OCI-LY1 (cell line): ENCODE data around the gene ANTXR1.

ENCODE experiments used
- H2AFZ ChIP-seq: fragments of 200-600 bp; sonication (generic), shearing (Covaris generic); 2 replicates; pipeline ENCODE4 v1.6.0; 2014; ENCODE audit warnings: antibody characterized with exemption, mild to moderate bottlenecking, low read length
- H3F3A ChIP-seq: fragments of 200-600 bp; sonication (generic), shearing (Covaris generic); 2 replicates; pipeline ENCODE4 v1.6.0; 2014; ENCODE audit warnings: mild to moderate bottlenecking, antibody characterized with exemption, low read length, moderate library complexity; ENCODE audit not compliant: insufficient read depth
- H3K27ac ChIP-seq: fragments of 200-600 bp; sonication (generic); 2 replicates; pipeline ENCODE4 v1.5.1; 2014; ENCODE audit warnings: low read length, mixed run types, mild to moderate bottlenecking, low read depth; ENCODE audit not compliant: poor library complexity, severe bottlenecking
- H3K27me3 ChIP-seq: fragments of 200-600 bp; sonication (generic); 2 replicates; pipeline ENCODE4 v1.6.0; 2014; ENCODE audit warnings: antibody characterized with exemption, mild to moderate bottlenecking, low read length, moderate library complexity; ENCODE audit not compliant: insufficient read depth
- H3K36me3 ChIP-seq: fragments of 200-600 bp; sonication (generic); 2 replicates; pipeline ENCODE4 v1.6.1; 2014; ENCODE audit warnings: mild to moderate bottlenecking, antibody characterized with exemption, low read length, moderate library complexity, mixed read lengths; ENCODE audit not compliant: insufficient read depth
- H3K4me1 ChIP-seq: fragments of 200-600 bp; sonication (generic); 2 replicates; pipeline ENCODE4 v1.5.1; 2014; ENCODE audit warnings: mild to moderate bottlenecking, low read length, moderate library complexity; ENCODE audit not compliant: insufficient read depth, severe bottlenecking
- H3K4me2 ChIP-seq: fragments of 200-600 bp; sonication (generic), shearing (Covaris generic); 2 replicates; pipeline ENCODE4 v1.6.1; 2014; ENCODE audit warnings: low read length
- H3K4me3 ChIP-seq: fragments of 200-600 bp; sonication (generic); 2 replicates; pipeline ENCODE4 v1.5.1; 2014; ENCODE audit warnings: low read length, low read depth, mild to moderate bottlenecking, mixed read lengths; ENCODE audit not compliant: poor library complexity, severe bottlenecking
- H3K79me2 ChIP-seq: fragments of 200-600 bp; shearing (Covaris generic); 2 replicates; pipeline ENCODE4 v1.6.1; 2016; ENCODE audit warnings: mixed run types, low read length, mixed read lengths; ENCODE audit not compliant: insufficient read depth
- H3K9ac ChIP-seq: fragments of 200-600 bp; sonication (generic), shearing (Covaris generic); 2 replicates; pipeline ENCODE4 v1.6.1; 2014; ENCODE audit warnings: mild to moderate bottlenecking, low read length, mixed read lengths
- H3K9me2 ChIP-seq: fragments of 200-600 bp; sonication (generic), shearing (Covaris generic); 2 replicates; pipeline ENCODE4 v1.6.1; 2014; ENCODE audit warnings: low read depth, mild to moderate bottlenecking, low read length, mixed read lengths
- H3K9me3 ChIP-seq: fragments of 200-600 bp; shearing (Covaris generic); 2 replicates; pipeline ENCODE4 v1.6.1; 2014; ENCODE audit warnings: low read length, mixed read lengths
- H4K20me1 ChIP-seq: fragments of 200-600 bp; sonication (generic), shearing (Covaris generic); 2 replicates; pipeline ENCODE4 v1.6.0; 2016; ENCODE audit warnings: mild to moderate bottlenecking, low read length; ENCODE audit not compliant: insufficient read depth
- CTCF ChIP-seq: fragments of 200-600 bp; sonication (generic), shearing (Covaris generic); IDR thresholded peaks from 2 replicates; pipeline ENCODE4 v1.5.1; 2017; ENCODE audit warnings: mild to moderate bottlenecking, antibody characterized with exemption, low read length, moderate library complexity, mixed read lengths
- EZH2 ChIP-seq: fragments of 200-600 bp; sonication (generic), shearing (Covaris generic); IDR thresholded peaks from 2 replicates; pipeline ENCODE4 v1.8.0; 2017; ENCODE audit warnings: borderline replicate concordance, mixed run types, mild to moderate bottlenecking, antibody characterized with exemption, low read length, moderate library complexity, mixed read lengths

Gene ANTXR1

GRCh38 chr2:68995916-68996315 lies 17.1 kb upstream of the ANTXR1 start:
- Histone ChIP-seq H3K27ac (no peak overlapping the region), H3K4me1 (no peaks in the 10 kb centered on the region), H3F3A (no peaks in the 10 kb centered on the region), H3K36me3 (no peaks in the 10 kb centered on the region), H3K9me3 (no peaks in the 10 kb centered on the region), H3K79me2 (no peaks in the 10 kb centered on the region), H2AFZ (no peak overlapping the region), H3K9me2 (no peaks in the 10 kb centered on the region), H3K4me2 (no peak overlapping the region), H3K27me3 (no peaks in the 10 kb centered on the region), H4K20me1 (no peaks in the 10 kb centered on the region), H3K4me3 (no peak overlapping the region), H3K9ac (no peak overlapping the region)
- TF ChIP-seq EZH2 = no peak
- no peak for TF ChIP-seq CTCF

- Histone ChIP-seq H3K9me3 (no peaks in the 10 kb centered on the region), H3K4me3 (no peak overlapping the region), H3K36me3 (no peaks in the 10 kb centered on the region), H4K20me1 (no peaks in the 10 kb centered on the region), H3K9ac (no peak overlapping the region), H3K27ac (no peak overlapping the region), H3K9me2 (no peaks in the 10 kb centered on the region), H3K27me3 (no peaks in the 10 kb centered on the region), H3K79me2 (no peaks in the 10 kb centered on the region), H3K4me1 (no peaks in the 10 kb centered on the region), H3F3A (no peaks in the 10 kb centered on the region), H3K4me2 (no peak overlapping the region), H2AFZ (no peak overlapping the region)
- no peak for TF ChIP-seq EZH2
- no peak for TF ChIP-seq CTCF
These were observed 15.6 kb upstream of the ANTXR1 start for GRCh38 chr2:68997401-68997800.

GRCh38 chr2:69001879-69002278 lies 11.1 kb upstream of the ANTXR1 start:
- H3K9me2 ChIP-seq = no peaks in the 10 kb centered on the region
- no peaks in the 10 kb centered on the region for H3F3A ChIP-seq
- no peak overlapping the region for H3K4me3 ChIP-seq
- no peaks in the 10 kb centered on the region for H3K9me3 ChIP-seq
- H3K4me2 ChIP-seq = no peak overlapping the region
- no peaks in the 10 kb centered on the region for H4K20me1 ChIP-seq
- TF ChIP-seq CTCF = no peak
- no peak for TF ChIP-seq EZH2
- H3K36me3 ChIP-seq = no peaks in the 10 kb centered on the region
- H2AFZ ChIP-seq = no peak overlapping the region
- no peak overlapping the region for H3K27ac ChIP-seq
- H3K4me1 ChIP-seq = no peaks in the 10 kb centered on the region
- H3K79me2 ChIP-seq = no peaks in the 10 kb centered on the region
- H3K9ac ChIP-seq = no peak overlapping the region
- no peaks in the 10 kb centered on the region for H3K27me3 ChIP-seq
